K562 (cell line): ENCODE measurements around the gene MRPS10. TPM values are rescaled to one million over a fixed set of nuclear protein-coding genes. Genes with fewer than 3 reads are reported as not detected.

Experiments
- ARNT ChIP-seq, 2 experiments: fragments of 450-650 bp; IDR thresholded peaks; 2 replicates each; pipeline ENCODE4 v1.6.1; 2016; ENCODE audit warnings: mild to moderate bottlenecking in 1 of 2
- DDX20 ChIP-seq: fragments of 450-650 bp; IDR thresholded peaks from 2 replicates; pipeline ENCODE4 v1.6.1; 2016; ENCODE audit warnings: missing genetic modification characterization, low read depth, mild to moderate bottlenecking, missing compliant biosample characterization, moderate library complexity
- GABPB1 ChIP-seq: sonication (generic); formaldehyde crosslinking; IDR thresholded peaks from 2 replicates; pipeline ENCODE4 v1.8.0; 2022; ENCODE audit warnings: mild to moderate bottlenecking, missing genetic modification reagents
- HNRNPL ChIP-seq: fragments of 200-400 bp; formaldehyde crosslinking; IDR thresholded peaks from 2 replicates; pipeline ENCODE4 v1.6.1; 2017; ENCODE audit warnings: low read depth, mild to moderate bottlenecking, low read length
- HNRNPLL ChIP-seq: fragments of 200-400 bp; formaldehyde crosslinking; IDR thresholded peaks from 2 replicates; pipeline ENCODE4 v1.6.1; 2017; ENCODE audit warnings: low read length, low read depth, mild to moderate bottlenecking; ENCODE audit not compliant: poor library complexity, severe bottlenecking
- JUND ChIP-seq, 2 experiments: IDR thresholded peaks; 2 replicates in 1 of 2; 3 replicates in 1 of 2; pipeline ENCODE4 v1.6.1; 2011; ENCODE audit warnings: borderline replicate concordance in 2 of 2, low read depth in 2 of 2, low read length in 2 of 2, improper control_type of control experiment in 1 of 2, missing biosample characterization in 1 of 2, missing genetic modification characterization in 1 of 2, missing genetic modification reagents in 1 of 2
- KAT7 ChIP-seq: sonication (generic); formaldehyde crosslinking; IDR thresholded peaks from 2 replicates; pipeline ENCODE4 v1.8.0; 2022; ENCODE audit warnings: missing genetic modification reagents, mild to moderate bottlenecking, borderline replicate concordance
- MBD2 ChIP-seq: sonication (generic); IDR thresholded peaks from 2 replicates; pipeline ENCODE4 v1.6.1; 2016; ENCODE audit warnings: low read depth, borderline replicate concordance
- MCM5 ChIP-seq: fragments of 450-650 bp; IDR thresholded peaks from 2 replicates; pipeline ENCODE4 v1.6.1; 2016; ENCODE audit warnings: low read depth
- MTF1 ChIP-seq: fragments of 250-450 bp; sonication (Bioruptor Pico); IDR thresholded peaks from 2 replicates; pipeline ENCODE4 v1.9.0; 2021; ENCODE audit warnings: moderate library complexity, mild to moderate bottlenecking, inconsistent platforms, borderline replicate concordance
- PRPF4 ChIP-seq: fragments of 200-400 bp; formaldehyde crosslinking; IDR thresholded peaks from one replicate; pipeline ENCODE4 v1.6.1; 2017; ENCODE audit warnings: low read length, low read depth, mild to moderate bottlenecking; ENCODE audit not compliant: insufficient read depth, poor library complexity, severe bottlenecking
- SIN3A ChIP-seq, 2 experiments: fragments of 150-350 bp in 1 of 2; IDR thresholded peaks; 2 replicates each; pipeline ENCODE4 v1.6.1; 2011 to 2016; ENCODE audit warnings: borderline replicate concordance in 2 of 2, low read depth in 2 of 2, low read length in 2 of 2, mild to moderate bottlenecking in 2 of 2, moderate library complexity in 2 of 2; ENCODE audit not compliant: control insufficient read depth in 1 of 2
- TEAD4 ChIP-seq, 2 experiments: sonication (generic) in 1 of 2; formaldehyde crosslinking in 1 of 2; IDR thresholded peaks; 2 replicates each; pipeline versions ENCODE4 v1.6.1 to v1.8.0; 2012 to 2022; ENCODE audit warnings: borderline replicate concordance in 1 of 2, inconsistent platforms in 1 of 2, low read length in 1 of 2, mild to moderate bottlenecking in 1 of 2, missing genetic modification reagents in 1 of 2
- YY1 ChIP-seq, 3 experiments: IDR thresholded peaks; 2 replicates each; pipeline ENCODE4 v1.6.1; 2011; ENCODE audit warnings: low read length in 2 of 3, mild to moderate bottlenecking in 2 of 3, moderate library complexity in 2 of 3, borderline replicate concordance in 1 of 3, control low read depth in 1 of 3, low read depth in 1 of 3; ENCODE audit not compliant: insufficient read depth in 3 of 3, insufficient replicate concordance in 2 of 3, control insufficient read depth in 1 of 3, insufficient read length in 1 of 3; ENCODE audit errors: extremely low read depth in 1 of 3
- ZNF347 ChIP-seq: fragments of 450-650 bp; formaldehyde crosslinking; IDR thresholded peaks from 2 replicates; pipeline ENCODE4 v1.4.0; 2020; ENCODE audit warnings: low read depth, mild to moderate bottlenecking, moderate library complexity
- ZNF586 ChIP-seq: fragments of 450-650 bp; formaldehyde crosslinking; conservative IDR thresholded peaks from 2 replicates; pipeline ENCODE4 v1.4.0; 2020; ENCODE audit warnings: mild to moderate bottlenecking, moderate library complexity
- polyA plus RNA-seq, 8 experiments: library from polyadenylated mRNA; depleted of rRNA in 4 of 8; stranded (reverse) in 5 of 8; unstranded in 3 of 8; fragments of >200 nt; fragmentation: Nextera tagmentation in 2 of 8; fragmentation: Illumina TruSeq in 1 of 8; extraction: Ambion mirVana in 2 of 8; extraction: Trizol in 1 of 8; gene quantifications; 2 replicates each; pipeline versions ENCODE4 v1.2.1 to v1.2.3, GENCODE V29; 2011 to 2014; ENCODE audit warnings: inconsistent platforms in 1 of 8, missing spikeins in 1 of 8
- total RNA-seq, 7 experiments: library from RNA; depleted of rRNA in 6 of 7; stranded (reverse); fragments of >200 nt in 6 of 7; fragmentation: Illumina TruSeq in 2 of 7; extraction: Trizol in 2 of 7; gene quantifications; 2 replicates each; pipeline versions ENCODE4 v1.2.1 to v1.2.3, GENCODE V29; 2011 to 2021; ENCODE audit warnings: low replicate concordance in 1 of 7
- TF ChIP-seq, protein P1 (sequence below): fragments of 450-650 bp; formaldehyde crosslinking; IDR thresholded peaks from 2 replicates; pipeline ENCODE4 v1.4.0; 2022; ENCODE audit warnings: mild to moderate bottlenecking, moderate library complexity
- TF ChIP-seq, protein P2 (sequence below): sonication (generic); formaldehyde crosslinking; IDR thresholded peaks from 2 replicates; pipeline ENCODE4 v1.8.1; 2023; ENCODE audit warnings: mild to moderate bottlenecking, missing genetic modification reagents

MRPS10 gene
- total and polyA plus RNA-seq, 9 of the 15 experiments (the other 6 are each of a cell fraction or from before 2014, with no cell fraction given), result 48.6 to 166 (median 93.7) TPM

DNA sequence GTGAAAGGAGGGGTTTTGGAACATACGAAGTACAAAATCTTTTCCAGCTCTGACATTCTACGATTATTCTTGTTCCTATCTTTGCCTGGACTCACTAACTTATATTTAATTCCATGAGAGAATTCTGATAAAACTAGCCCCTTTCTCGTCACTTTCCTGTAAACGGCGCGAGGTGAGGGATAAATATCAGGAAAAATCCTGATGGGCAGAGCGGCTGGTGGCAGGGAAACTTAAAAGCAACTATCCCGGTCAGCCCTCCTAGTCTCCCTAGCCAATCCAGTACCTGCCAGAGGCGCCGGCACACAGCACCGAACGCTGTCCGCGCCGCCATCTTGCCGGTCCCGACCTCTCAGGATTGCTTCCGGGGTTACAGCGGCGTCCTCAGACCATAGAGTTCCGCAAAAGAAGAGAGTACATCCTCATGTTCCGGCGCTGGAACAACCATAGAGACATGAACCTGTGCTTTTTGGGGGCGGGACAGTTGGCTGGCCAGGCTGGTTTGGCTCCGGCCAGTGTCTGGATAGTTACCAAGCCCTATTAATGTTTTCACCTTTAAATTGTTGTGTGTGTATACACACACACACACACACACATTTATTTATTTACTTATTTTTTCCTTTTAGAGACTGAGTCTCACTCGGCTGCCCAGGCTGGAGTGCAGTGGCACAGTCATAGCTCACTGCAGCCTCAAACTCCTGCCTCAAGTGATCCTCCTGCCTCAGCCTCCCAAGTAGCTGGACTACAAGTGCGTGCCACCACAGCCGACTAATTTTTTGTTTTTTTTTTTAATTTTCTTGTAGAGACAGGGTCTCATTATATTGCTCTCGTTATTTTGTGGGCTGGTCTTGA, at the start of gene MRPS10 (continued):
- TF ChIP-seq TEAD4 (IDR thresholded peaks at IDR 0.05; ENCODE audit: low read length) (no peak), TEAD4 (CRISPR knock-in tag; IDR thresholded peaks at IDR 0.05; ENCODE audit: borderline replicate concordance) (no peak), DDX20 (no peak), SIN3A (IDR thresholded peaks at IDR 0.05; ENCODE audit: borderline replicate concordance in 2 of 2, control insufficient read depth in 1 of 2, low read depth in 2 of 2, low read length in 2 of 2) (peak; percentile 68 to 87; a peak in 2 of 4 replicates), ARNT (IDR thresholded peaks at IDR 0.05) (peak; percentile 37 to 47; a peak in 2 of 4 replicates), JUND (IDR thresholded peaks at IDR 0.05; ENCODE audit: borderline replicate concordance, low read depth, low read length) (peak; percentile 77), JUND (tag; IDR thresholded peaks at IDR 0.05; ENCODE audit: borderline replicate concordance, low read depth, low read length) (peak; percentile 18; the same call in 2 of the 3 replicates), ZNF347 (CRISPR knock-in tag) (no peak), HNRNPLL (no peak), MBD2 (peak; percentile 92), MCM5 (no peak), MTF1 (CRISPR knock-in tag) (no peak), GABPB1 (CRISPR knock-in tag) (peak; percentile 99), KAT7 (CRISPR knock-in tag) (peak; percentile 88; the same call in 1 of the 2 replicates), PRPF4 (no peak), YY1 (IDR thresholded peaks at IDR 0.05; ENCODE audit: borderline replicate concordance in 1 of 3, control insufficient read depth in 1 of 3, extremely low read depth in 1 of 3, insufficient read depth in 3 of 3, insufficient read length in 1 of 3, insufficient replicate concordance in 2 of 3, low read depth in 1 of 3, low read length in 2 of 3) (peak; percentile 93 to 100 (median 98)), ZNF586 (CRISPR knock-in tag) (0 out of 2 replicates have a peak, but pooled peaks have one; percentile 15), HNRNPL (no peak)
- TF ChIP-seq, protein P1, sequence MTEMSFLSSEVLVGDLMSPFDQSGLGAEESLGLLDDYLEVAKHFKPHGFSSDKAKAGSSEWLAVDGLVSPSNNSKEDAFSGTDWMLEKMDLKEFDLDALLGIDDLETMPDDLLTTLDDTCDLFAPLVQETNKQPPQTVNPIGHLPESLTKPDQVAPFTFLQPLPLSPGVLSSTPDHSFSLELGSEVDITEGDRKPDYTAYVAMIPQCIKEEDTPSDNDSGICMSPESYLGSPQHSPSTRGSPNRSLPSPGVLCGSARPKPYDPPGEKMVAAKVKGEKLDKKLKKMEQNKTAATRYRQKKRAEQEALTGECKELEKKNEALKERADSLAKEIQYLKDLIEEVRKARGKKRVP (CRISPR knock-in tag), result 0 out of 2 replicates have a peak, but pooled peaks have one; percentile 9
- TF ChIP-seq, protein P2, sequence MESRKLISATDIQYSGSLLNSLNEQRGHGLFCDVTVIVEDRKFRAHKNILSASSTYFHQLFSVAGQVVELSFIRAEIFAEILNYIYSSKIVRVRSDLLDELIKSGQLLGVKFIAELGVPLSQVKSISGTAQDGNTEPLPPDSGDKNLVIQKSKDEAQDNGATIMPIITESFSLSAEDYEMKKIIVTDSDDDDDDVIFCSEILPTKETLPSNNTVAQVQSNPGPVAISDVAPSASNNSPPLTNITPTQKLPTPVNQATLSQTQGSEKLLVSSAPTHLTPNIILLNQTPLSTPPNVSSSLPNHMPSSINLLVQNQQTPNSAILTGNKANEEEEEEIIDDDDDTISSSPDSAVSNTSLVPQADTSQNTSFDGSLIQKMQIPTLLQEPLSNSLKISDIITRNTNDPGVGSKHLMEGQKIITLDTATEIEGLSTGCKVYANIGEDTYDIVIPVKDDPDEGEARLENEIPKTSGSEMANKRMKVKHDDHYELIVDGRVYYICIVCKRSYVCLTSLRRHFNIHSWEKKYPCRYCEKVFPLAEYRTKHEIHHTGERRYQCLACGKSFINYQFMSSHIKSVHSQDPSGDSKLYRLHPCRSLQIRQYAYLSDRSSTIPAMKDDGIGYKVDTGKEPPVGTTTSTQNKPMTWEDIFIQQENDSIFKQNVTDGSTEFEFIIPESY (CRISPR knock-in tag), result peak; percentile 33; the same call in 1 of the 2 replicates
